Endometrial microvascular endothelial cells (primary cell): ENCODE measurements around the gene UGT1A1. TPM values are rescaled to one million over a fixed set of nuclear protein-coding genes. Genes with fewer than 3 reads are reported as not detected.

Source experiments
- in situ Hi-C: cut with HindIII; loops from 2 replicates; pipeline ENCODE4 v1.10.0; 2017; ENCODE audit warnings: low sequenced_read_pairs, low pct_unique_long_range_greater_than_20kb; ENCODE audit errors: inconsistent ontology term
- total RNA-seq: library from RNA; depleted of rRNA; stranded (reverse); fragments of >200 nt; gene quantifications from one replicate; pipeline ENCODE4 v1.2.3, GENCODE V29; 2015; ENCODE audit errors: inconsistent ontology term

UGT1A1 gene
- total RNA-seq, 1 donor from 2014 or later, result not detected

DNA sequence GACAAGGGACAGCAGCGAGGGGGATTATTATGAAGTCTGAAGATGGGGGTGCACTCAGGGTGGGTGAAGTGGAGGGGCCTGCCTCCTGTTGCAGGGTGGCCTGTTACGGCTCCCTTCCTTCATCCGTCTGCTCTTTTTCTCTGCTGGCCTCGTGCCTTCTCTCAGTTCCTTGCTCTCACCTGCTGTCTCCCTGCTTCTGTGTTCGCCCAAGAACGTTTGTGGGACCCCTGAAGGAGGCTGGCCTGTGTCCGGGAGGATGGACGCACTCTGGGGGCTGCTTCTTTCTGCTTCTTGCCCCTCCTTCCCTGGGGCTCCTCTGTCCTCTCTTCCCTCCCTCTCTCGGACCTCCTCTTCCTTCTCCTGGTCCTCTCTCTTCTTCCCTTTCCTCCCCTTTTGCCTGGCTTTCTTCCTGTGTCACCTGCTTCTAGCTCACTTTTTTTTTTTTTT lies 31.8 kb downstream of the UGT1A1 start:
- in situ Hi-C loops, result no loop called here

GRCh38 chr2:233792720-233793119 lies 32.6 kb downstream of the UGT1A1 start:
- in situ Hi-C loops, result no loop called here

- in situ Hi-C loops, result no loop called here
These were observed 33.5 kb downstream of the UGT1A1 start for GRCh38 chr2:233793465-233794127.

DNA sequence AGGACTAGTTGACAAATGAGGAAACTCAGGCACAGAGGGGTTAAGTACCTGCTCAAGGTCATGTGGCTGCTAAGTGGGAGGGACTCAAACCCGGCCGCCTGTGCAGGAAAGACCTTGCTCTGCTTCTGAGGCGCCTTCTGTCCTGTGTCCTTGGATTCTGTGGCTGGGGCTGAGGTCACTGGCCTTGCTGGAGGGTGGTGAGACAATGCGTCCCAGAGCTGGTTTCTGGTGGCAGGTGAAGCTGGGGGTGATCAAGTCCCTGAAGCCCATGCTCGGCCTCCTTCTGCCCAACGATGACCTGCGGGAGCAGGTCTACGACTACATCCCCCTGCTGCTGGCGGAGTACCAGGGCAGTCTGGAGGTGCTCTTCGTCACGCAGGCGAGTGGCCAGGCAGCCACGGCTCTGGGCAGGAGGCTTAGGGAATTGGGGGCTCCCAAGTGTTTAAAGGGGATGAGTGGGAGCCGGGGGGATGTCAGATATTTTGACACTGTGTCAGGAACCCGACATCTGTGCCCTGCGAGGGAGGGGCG lies 34.1 kb downstream of the UGT1A1 start:
- in situ Hi-C loops, result no loop called here

- in situ Hi-C loops, result no loop called here
These were observed 35.7 kb downstream of the UGT1A1 start for GRCh38 chr2:233795735-233796171.

- in situ Hi-C loops, result no loop called here
These were observed 36.2 kb downstream of the UGT1A1 start for GRCh38 chr2:233796254-233796653.

GRCh38 chr2:233798335-233799086 lies 38.4 kb downstream of the UGT1A1 start:
- in situ Hi-C loops, result no loop called here

GRCh38 chr2:233799087-233799665 lies 39.1 kb downstream of the UGT1A1 start:
- in situ Hi-C loops, result no loop called here

DNA sequence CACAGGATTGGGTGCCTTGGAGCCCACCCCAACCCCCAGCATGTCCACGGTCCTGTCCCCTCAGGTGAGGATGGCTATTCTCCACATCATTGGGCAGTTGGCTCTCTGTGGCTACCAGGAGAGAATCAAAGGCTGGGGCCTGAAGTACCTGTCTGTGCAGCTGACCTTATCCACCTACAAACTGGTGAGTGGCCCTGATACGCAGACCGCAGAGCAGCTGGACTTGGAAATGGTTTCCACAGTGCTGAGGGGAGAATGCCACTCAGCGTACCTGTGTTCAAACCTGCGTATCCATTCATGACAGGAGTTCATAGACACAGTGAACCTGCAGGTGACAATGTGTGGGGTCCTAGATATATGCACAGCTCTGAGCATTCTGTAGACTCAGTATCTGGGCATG lies 39.6 kb downstream of the UGT1A1 start:
- in situ Hi-C loops, result no loop called here

DNA sequence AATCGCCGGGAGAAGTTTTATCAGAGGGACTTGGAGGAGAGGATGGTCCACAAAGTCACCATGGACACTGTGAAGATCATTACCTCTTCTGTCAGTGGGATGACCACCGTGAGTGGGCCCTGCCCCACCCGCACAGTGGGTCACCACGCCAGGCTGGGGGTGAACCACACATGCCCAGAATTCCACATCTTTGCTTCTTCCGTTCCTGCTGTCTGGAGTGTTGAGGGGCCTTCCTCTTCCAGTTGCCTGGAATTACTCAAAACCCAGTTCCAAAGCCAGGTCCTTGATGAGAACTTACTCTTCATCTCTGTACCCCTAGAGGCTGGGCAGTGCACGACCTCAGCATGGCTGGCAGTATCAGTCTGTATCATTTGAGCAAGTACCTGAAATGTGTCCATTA lies 40.1 kb downstream of the UGT1A1 start:
- in situ Hi-C loops, result no loop called here

- in situ Hi-C loops, result no loop called here
These were observed 41.5 kb downstream of the UGT1A1 start for GRCh38 chr2:233801357-233802131.

DNA sequence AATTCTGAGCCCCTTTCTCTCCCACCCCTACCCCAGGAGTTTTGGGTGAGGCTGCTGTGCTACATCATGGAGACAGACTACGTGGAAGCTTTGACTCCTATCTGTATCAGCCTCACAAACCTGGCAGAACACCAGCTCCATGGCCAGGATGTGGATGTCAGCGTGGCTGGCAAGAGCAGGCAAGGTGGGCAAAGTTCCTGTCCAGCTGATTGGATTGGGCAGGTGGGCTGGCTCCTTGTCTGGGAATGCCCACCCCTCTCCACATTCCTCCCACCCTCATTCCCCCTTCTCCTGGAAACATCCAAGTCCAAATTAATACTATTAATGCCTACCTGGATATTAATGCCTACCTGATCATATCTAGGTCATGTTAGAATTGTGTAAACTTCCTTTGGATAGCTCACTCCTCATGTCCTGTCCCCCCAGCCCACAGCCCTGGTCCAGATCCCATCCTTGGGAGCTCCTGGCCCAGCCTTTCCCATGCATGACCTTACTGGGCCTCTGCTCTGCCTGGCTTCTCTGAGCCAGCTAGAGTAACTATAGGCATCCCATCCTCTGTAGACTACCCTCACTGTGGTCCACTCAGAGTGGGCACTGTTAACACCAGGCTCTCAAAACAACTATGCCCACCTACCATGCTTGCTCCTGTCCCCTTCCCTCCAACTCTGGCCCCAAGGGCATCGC lies 42.2 kb downstream of the UGT1A1 start:
- in situ Hi-C loops, result no loop called here

DNA sequence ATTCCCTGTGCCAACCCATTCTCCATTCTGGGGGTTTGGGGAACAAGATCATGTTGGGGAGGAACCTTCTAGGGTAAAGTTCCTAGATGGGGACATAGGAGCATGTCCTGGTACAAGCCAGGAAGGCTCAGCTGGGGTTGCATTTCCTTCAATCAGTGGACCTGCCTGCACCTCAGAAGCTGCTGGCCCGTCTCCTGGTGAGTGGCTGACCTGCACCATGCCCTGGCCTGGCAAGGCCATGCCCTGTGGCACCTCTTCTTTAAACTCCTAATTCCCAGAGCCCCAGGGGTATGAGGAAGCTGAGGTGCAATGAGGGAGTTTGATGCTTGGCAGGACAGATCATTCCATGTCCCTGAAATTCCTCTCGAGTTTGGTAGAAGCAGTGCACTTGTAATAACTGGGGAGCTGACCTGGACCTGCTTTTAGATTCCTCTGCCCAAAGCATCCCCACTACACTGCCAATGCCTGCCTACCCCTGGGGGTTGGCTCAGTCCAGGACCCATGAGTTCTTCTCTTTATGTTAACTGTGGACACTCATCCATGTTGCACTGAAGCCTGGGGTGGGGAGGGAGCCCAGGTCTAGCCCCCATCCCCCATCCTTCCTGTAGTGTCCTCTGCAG lies 43.3 kb downstream of the UGT1A1 start:
- in situ Hi-C loops, result no loop called here

DNA sequence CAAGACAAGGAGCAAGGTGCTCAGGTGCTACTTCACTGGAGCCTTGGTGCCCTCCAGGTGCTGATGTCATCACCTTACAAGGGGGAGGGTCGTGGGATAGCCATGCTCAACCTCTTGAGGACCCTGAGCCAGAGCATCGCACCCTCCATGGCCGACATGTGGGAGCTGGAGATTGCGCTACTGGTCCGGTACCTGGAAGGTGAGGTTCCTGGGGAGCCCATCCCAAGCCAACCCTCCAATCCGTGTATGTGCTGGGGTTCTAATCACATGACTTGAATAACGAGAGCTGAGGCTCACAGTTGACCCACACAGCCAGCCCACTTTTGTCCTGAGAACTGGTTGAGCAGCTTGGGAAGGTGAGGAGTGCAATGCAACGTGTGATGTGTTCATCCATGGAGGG lies 43.9 kb downstream of the UGT1A1 start:
- in situ Hi-C loops, result no loop called here

- in situ Hi-C loops, result no loop called here
These were observed 47.3 kb downstream of the UGT1A1 start for GRCh38 chr2:233807215-233807865.

DNA sequence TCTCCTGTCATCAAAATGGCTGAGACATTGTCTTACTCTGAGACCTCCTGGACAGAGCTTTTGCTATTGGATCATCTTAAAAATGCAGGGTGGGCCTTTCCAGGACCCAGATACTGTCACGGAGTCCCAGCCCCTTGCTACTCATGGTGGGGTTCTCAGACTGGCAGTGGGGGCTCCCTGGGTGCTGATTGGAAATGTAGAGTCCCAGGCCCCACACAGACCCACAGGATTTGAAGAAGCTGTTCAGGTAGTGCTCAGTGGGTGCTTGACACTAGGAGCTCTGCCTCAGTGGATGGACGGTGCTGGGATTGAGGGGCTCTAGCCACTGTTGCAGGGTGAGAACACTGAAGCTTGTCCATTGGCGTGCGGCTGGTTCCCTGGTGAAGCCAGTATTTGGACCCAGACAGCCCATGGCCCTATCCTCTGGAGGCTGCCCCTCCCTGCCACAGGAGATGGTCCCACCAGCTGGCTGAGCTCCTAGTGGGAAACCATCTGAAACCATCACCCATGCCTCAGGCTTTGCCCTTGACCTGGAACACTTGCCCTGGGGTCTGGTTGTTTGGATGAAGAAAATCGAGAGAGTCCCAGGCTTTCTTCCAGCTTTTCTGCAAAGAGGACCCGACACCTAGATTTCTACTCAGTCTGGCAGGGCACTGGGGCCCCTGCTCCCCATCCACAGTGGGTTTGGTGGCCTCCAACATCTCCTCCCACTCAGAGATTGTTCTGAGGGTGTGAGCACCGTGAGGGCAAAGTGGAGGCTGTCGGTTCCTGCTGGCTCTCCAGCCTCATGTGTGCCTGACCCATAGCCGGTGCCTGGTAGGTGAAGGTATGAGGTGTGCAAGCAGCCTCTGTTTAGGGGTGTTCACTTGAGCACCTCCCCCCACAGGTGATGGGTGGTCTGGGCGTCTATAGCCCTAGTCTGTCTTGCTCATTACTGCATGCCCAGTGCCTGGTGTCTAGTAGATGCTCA lies 48.2 kb downstream of the UGT1A1 start:
- in situ Hi-C loops, result no loop called here

GRCh38 chr2:233810385-233810784 lies 50.3 kb downstream of the UGT1A1 start:
- in situ Hi-C loops, result no loop called here
